ENCODE measurements around the gene RDH8. TPM values are rescaled to one million over a fixed set of nuclear protein-coding genes. Genes with fewer than 3 reads are reported as not detected.

Gene RDH8
- total and polyA plus RNA-seq, 10 of the 15 experiments (the other 5 are each of a cell fraction or from before 2014, with no cell fraction given): 0.04 to 0.58 (median 0.05) TPM; not detected in 7

GRCh38 chr19:10010939-10011338 is 2.3 kb upstream of the RDH8 start:
- no peak overlapping the region for H3K9ac ChIP-seq (ENCODE audit: control insufficient read depth, insufficient read depth, low read length)
- H3K79me2 ChIP-seq (ENCODE audit: control insufficient read depth, insufficient read depth, low read length): no peaks in the 10 kb centered on the region
- ChIA-PET RAD21 (ENCODE audit: unreplicated experiment) (no interaction called here), SMC1A (ENCODE audit: uncharacterized antibody, unreplicated experiment) (no interaction called here), POLR2A (interaction anchor here (0.7 kb wide), 1 partner anchor 79 kb away, joined by 3 read pairs; no protein-coding TSS in a partner anchor), CTCF (interaction anchor here (0.6 to 1.1 kb wide), 2 partner anchors 10 kb away, joined by 3 to 5 read pairs; no protein-coding TSS in a partner anchor)
- TF ChIP-seq, protein P1, sequence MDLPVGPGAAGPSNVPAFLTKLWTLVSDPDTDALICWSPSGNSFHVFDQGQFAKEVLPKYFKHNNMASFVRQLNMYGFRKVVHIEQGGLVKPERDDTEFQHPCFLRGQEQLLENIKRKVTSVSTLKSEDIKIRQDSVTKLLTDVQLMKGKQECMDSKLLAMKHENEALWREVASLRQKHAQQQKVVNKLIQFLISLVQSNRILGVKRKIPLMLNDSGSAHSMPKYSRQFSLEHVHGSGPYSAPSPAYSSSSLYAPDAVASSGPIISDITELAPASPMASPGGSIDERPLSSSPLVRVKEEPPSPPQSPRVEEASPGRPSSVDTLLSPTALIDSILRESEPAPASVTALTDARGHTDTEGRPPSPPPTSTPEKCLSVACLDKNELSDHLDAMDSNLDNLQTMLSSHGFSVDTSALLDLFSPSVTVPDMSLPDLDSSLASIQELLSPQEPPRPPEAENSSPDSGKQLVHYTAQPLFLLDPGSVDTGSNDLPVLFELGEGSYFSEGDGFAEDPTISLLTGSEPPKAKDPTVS (IDR thresholded peaks at IDR 0.05; ENCODE audit: low read depth, low read length): no peak
- TF ChIP-seq BCL3 (IDR thresholded peaks at IDR 0.05; ENCODE audit: borderline replicate concordance, insufficient read depth, low read depth, low read length, poor library complexity, severe bottlenecking): no peak
- FAIRE-seq (no peak), DNase-seq (ENCODE audit: low read depth, low spot score) (no peak), ATAC-seq (no peak)
- H3K27ac ChIP-seq (ENCODE audit: control insufficient read depth, insufficient read depth): no peak overlapping the region
- H4K20me1 ChIP-seq (ENCODE audit: control insufficient read depth, insufficient read depth): no peaks in the 10 kb centered on the region
- no peak overlapping the region for H3K4me3 ChIP-seq
- intact Hi-C loops (cut with micrococcal nuclease; ENCODE audit: unreplicated experiment): no loop called here
- H2AFZ ChIP-seq (ENCODE audit: control insufficient read depth, low read depth, low read length): no peak overlapping the region
- BruUV-seq (replicated peaks): no TSS peak
- no peak overlapping the region for H3K4me2 ChIP-seq (ENCODE audit: control insufficient read depth, insufficient read depth)
- H3K4me1 ChIP-seq (ENCODE audit: control insufficient read depth, insufficient read depth, low read length): no peaks in the 10 kb centered on the region
- peaks cover 3 to 4% of the 10 kb centered on the region in 2 experiments; a peak in 3 of 4 replicates for H3K27me3 ChIP-seq (replicated peaks in 1 of 2; ENCODE audit: control insufficient read depth in 2 of 2, insufficient read depth in 2 of 2, low read length in 1 of 2)
- 34% methylated on average over 9 of the region's 9 CpGs for WGBS (ENCODE audit: insufficient coverage, insufficient replicate concordance, low lambda C conversion rate, missing lambda C conversion rate)
- no peaks in the 10 kb centered on the region for H3K36me3 ChIP-seq (ENCODE audit: control insufficient read depth in 2 of 2, insufficient read depth in 2 of 2, low read length in 1 of 2)
- in situ Hi-C loops (cut with MboI): no loop called here
- no peaks in the 10 kb centered on the region; the same call in 2 of the 3 replicates for H3K9me3 ChIP-seq (replicated peaks; ENCODE audit: control insufficient read depth, insufficient read depth, low read length)

DNA sequence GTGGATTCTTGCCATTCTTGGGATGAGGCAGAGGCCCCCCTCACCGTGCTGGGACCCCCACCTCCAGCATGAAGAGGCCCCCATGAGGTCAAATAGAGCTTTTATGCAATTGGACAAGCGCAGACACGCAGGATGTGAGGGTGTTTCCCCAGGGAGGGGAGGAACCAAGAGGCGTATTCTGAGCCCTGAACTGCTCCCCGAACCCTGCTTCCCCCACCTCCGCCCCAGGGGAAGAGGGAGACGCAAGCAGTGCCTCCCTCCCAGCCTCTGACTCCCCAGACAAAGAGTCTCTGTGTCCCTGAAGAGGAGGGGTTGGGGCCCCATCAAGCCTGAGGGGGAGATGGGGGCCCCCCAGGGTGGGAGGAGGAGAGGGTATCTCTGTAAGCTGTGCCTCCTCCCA is 1.3 kb upstream of the RDH8 start:
- Histone ChIP-seq H3K27me3 (replicated peaks in 1 of 2; ENCODE audit: control insufficient read depth in 2 of 2, insufficient read depth in 2 of 2, low read length in 1 of 2) (peaks cover 3 to 4% of the 10 kb centered on the region in 2 experiments; a peak in 3 of 4 replicates), H3K9ac (ENCODE audit: control insufficient read depth, insufficient read depth, low read length) (no peak overlapping the region), H3K9me3 (replicated peaks; ENCODE audit: control insufficient read depth, insufficient read depth, low read length) (no peaks in the 10 kb centered on the region), H2AFZ (ENCODE audit: control insufficient read depth, low read depth, low read length) (no peak overlapping the region), H3K4me1 (ENCODE audit: control insufficient read depth, insufficient read depth, low read length) (no peaks in the 10 kb centered on the region), H3K4me3 (no peak overlapping the region), H3K79me2 (ENCODE audit: control insufficient read depth, insufficient read depth, low read length) (no peaks in the 10 kb centered on the region), H4K20me1 (ENCODE audit: control insufficient read depth, insufficient read depth) (no peaks in the 10 kb centered on the region), H3K4me2 (ENCODE audit: control insufficient read depth, insufficient read depth) (no peak overlapping the region), H3K36me3 (ENCODE audit: control insufficient read depth in 2 of 2, insufficient read depth in 2 of 2, low read length in 1 of 2) (no peaks in the 10 kb centered on the region), H3K27ac (ENCODE audit: control insufficient read depth, insufficient read depth) (no peak overlapping the region)
- TF ChIP-seq NFYA (IDR thresholded peaks at IDR 0.05; ENCODE audit: borderline replicate concordance, low read depth, low read length): no peak
- TF ChIP-seq KLF5 (IDR thresholded peaks at IDR 0.05; ENCODE audit: partially characterized antibody): no peak
- TF ChIP-seq ZBED1 (IDR thresholded peaks at IDR 0.05; ENCODE audit: borderline replicate concordance): no peak
- TF ChIP-seq, protein P2, sequence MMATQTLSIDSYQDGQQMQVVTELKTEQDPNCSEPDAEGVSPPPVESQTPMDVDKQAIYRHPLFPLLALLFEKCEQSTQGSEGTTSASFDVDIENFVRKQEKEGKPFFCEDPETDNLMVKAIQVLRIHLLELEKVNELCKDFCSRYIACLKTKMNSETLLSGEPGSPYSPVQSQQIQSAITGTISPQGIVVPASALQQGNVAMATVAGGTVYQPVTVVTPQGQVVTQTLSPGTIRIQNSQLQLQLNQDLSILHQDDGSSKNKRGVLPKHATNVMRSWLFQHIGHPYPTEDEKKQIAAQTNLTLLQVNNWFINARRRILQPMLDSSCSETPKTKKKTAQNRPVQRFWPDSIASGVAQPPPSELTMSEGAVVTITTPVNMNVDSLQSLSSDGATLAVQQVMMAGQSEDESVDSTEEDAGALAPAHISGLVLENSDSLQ (IDR thresholded peaks at IDR 0.05): no peak
- intact Hi-C loops (cut with micrococcal nuclease; ENCODE audit: unreplicated experiment) (no loop called here), in situ Hi-C loops (cut with MboI) (no loop called here)
- BruUV-seq (replicated peaks): no TSS peak
- FAIRE-seq: no peak
- DNase-seq (ENCODE audit: low read depth, low spot score): no peak
- POLR2A ChIA-PET: no interaction called here
- ATAC-seq: no peak
- CTCF ChIA-PET: no interaction called here
- RAD21 ChIA-PET (ENCODE audit: unreplicated experiment): interaction anchor here (1.0 kb wide), 1 partner anchor 18 kb away, joined by 3 read pairs; no protein-coding TSS in a partner anchor
- 18% methylated on average over 7 of the region's 7 CpGs for WGBS (ENCODE audit: insufficient coverage, insufficient replicate concordance, low lambda C conversion rate, missing lambda C conversion rate)
- SMC1A ChIA-PET (ENCODE audit: uncharacterized antibody, unreplicated experiment): no interaction called here

Measured in GM12878 (cell line).